Measurements from ENCODE around the gene ELN. TPM values are rescaled to one million over a fixed set of nuclear protein-coding genes. Genes with fewer than 3 reads are reported as not detected.
A peak's percentile ranks its signal among the peaks of the same experiment; 100 is the strongest.

The ELN gene
- total RNA-seq, 3 donors from 2014 or later: 0.08 to 0.15 TPM; not detected in 1

- DNase-seq (no peak), ATAC-seq (no peak)
- H3K9me3 Mint-ChIP-seq: no peaks in the 10 kb centered on the region
- H3K36me3 Mint-ChIP-seq (ENCODE audit: insufficient read depth): peaks cover 2% of the 10 kb centered on the region
- peaks cover 18% of the 10 kb centered on the region for H3K4me1 Mint-ChIP-seq (ENCODE audit: low read depth)
- H3K4me3 Mint-ChIP-seq: no peak overlapping the region
- H3K27me3 Mint-ChIP-seq (ENCODE audit: low read depth): no peaks in the 10 kb centered on the region
These were observed 64.5 kb downstream of the ELN start for GRCh38 chr7:74092321-74092963.

DNA sequence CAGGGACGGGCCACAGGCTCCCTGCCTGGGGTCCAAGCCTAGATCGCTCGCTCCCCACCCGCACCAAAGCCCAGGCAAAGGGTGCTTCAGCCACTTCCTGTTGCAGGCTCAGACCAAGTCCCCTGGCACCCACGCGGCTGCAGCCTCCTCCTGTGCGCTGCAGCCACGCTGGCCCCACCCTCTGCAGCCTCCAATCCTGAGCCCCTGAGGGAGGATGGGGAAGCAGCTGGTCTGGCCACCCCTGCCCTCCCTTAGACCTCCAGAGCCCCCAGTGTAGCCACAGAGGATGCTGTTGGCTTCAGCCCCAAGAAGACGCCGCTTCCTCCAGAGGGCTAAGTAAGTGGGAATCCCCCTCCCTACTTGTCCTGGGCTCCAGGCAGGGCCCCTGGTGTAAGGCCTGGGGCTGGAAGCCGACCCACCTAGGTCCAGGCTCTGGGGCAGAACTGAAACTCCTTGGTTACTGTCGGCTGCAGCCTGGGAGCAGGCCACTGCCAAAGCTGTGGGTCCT lies 65.0 kb downstream of the ELN start:
- no peak for DNase-seq
- H3K27me3 Mint-ChIP-seq (ENCODE audit: low read depth): no peaks in the 10 kb centered on the region
- H3K4me3 Mint-ChIP-seq: no peak overlapping the region
- no peak for ATAC-seq
- no peaks in the 10 kb centered on the region for H3K9me3 Mint-ChIP-seq
- peaks cover 6% of the 10 kb centered on the region for H3K36me3 Mint-ChIP-seq (ENCODE audit: insufficient read depth)
- peaks cover 18% of the 10 kb centered on the region for H3K4me1 Mint-ChIP-seq (ENCODE audit: low read depth)

- Mint-ChIP-seq H3K9me3 (no peaks in the 10 kb centered on the region), H3K27me3 (ENCODE audit: low read depth) (no peaks in the 10 kb centered on the region), H3K4me1 (ENCODE audit: low read depth) (peaks cover 18% of the 10 kb centered on the region), H3K36me3 (ENCODE audit: insufficient read depth) (peaks cover 10% of the 10 kb centered on the region), H3K4me3 (peak overlapping the region; percentile 80)
- DNase-seq (no peak), ATAC-seq (peak; percentile 12 to 22)
These were observed 65.8 kb downstream of the ELN start for GRCh38 chr7:74093671-74094223.

GRCh38 chr7:74094224-74095101 lies 66.5 kb downstream of the ELN start:
- Mint-ChIP-seq H3K4me1 (ENCODE audit: low read depth) (peaks cover 18% of the 10 kb centered on the region), H3K36me3 (ENCODE audit: insufficient read depth) (peaks cover 12% of the 10 kb centered on the region), H3K4me3 (peak overlapping the region; percentile 80), H3K9me3 (no peaks in the 10 kb centered on the region), H3K27me3 (ENCODE audit: low read depth) (no peaks in the 10 kb centered on the region)
- ATAC-seq: peak; percentile 89 to 90
- peak; percentile 70 for DNase-seq

GRCh38 chr7:74095135-74095534 lies 67.2 kb downstream of the ELN start:
- ATAC-seq (no peak), DNase-seq (no peak)
- Mint-ChIP-seq H3K9me3 (no peaks in the 10 kb centered on the region), H3K4me1 (ENCODE audit: low read depth) (peaks cover 15% of the 10 kb centered on the region), H3K27me3 (ENCODE audit: low read depth) (no peaks in the 10 kb centered on the region), H3K36me3 (ENCODE audit: insufficient read depth) (peaks cover 11% of the 10 kb centered on the region), H3K4me3 (peak overlapping the region; percentile 80)

DNA sequence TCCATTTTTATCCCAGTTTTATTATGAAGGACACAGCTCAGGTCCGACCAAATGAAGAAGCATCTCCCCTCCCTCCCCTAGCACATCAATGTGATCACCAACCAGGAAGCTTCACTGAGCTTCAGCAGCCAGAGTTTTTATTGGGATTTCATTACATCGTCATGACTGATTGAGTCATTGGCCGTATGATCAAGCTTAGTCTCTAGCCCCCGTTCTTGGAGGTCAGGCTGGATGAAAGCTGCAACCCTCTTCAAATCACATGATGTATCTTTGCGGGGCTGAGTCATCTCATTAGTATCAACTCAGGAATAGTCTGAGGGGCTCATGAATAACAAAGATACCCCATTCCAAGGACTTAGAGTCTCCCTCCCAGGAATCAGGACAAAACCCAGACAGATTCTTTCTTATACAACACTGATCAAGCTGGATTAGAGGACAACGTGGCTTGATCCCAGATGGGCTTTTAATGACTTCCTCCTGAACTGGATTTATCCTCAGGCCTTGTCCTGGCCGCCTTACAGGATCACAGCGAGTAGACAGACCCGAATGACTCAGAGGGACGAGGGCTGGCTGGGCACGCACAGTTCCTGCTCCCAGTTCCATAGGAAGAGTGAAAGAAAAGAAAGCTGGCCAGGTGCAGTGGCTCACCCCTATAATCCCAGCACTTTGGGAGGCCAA lies 70.1 kb downstream of the ELN start:
- H3K4me3 Mint-ChIP-seq: no peak overlapping the region
- no peaks in the 10 kb centered on the region for H3K27me3 Mint-ChIP-seq (ENCODE audit: low read depth)
- no peak for ATAC-seq
- H3K9me3 Mint-ChIP-seq: no peaks in the 10 kb centered on the region
- peaks cover 11% of the 10 kb centered on the region for H3K36me3 Mint-ChIP-seq (ENCODE audit: insufficient read depth)
- peaks cover 15% of the 10 kb centered on the region for H3K4me1 Mint-ChIP-seq (ENCODE audit: low read depth)
- DNase-seq: no peak

DNA sequence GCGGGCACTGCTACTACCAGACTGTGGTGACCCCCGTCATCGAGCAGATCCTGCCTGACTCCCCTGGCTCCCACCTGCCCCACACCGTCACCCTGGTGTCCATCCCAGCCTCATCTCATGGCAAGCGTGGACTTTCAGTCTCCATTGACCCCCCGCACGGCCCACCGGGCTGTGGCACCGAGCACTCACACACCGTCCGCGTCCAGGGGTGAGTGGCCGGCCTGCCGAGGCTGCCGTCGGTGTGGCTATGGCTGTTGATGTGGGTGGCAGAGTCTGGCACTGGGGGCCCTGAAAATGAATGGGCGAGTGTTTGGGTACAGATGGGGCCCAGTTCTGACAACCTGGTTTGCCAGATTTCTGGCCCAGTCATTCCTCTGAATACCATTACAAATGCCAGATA lies 71.1 kb downstream of the ELN start:
- Mint-ChIP-seq H3K9me3 (no peaks in the 10 kb centered on the region), H3K27me3 (ENCODE audit: low read depth) (no peaks in the 10 kb centered on the region), H3K4me3 (no peak overlapping the region), H3K36me3 (ENCODE audit: insufficient read depth) (peaks cover 15% of the 10 kb centered on the region), H3K4me1 (ENCODE audit: low read depth) (peaks cover 10% of the 10 kb centered on the region)
- ATAC-seq (no peak), DNase-seq (no peak)

GRCh38 chr7:74101061-74101681 lies 73.2 kb downstream of the ELN start:
- Mint-ChIP-seq H3K4me3 (no peak overlapping the region), H3K4me1 (ENCODE audit: low read depth) (no peaks in the 10 kb centered on the region), H3K9me3 (no peaks in the 10 kb centered on the region), H3K36me3 (ENCODE audit: insufficient read depth) (peaks cover 15% of the 10 kb centered on the region), H3K27me3 (ENCODE audit: low read depth) (no peaks in the 10 kb centered on the region)
- no peak for DNase-seq
- no peak for ATAC-seq

DNA sequence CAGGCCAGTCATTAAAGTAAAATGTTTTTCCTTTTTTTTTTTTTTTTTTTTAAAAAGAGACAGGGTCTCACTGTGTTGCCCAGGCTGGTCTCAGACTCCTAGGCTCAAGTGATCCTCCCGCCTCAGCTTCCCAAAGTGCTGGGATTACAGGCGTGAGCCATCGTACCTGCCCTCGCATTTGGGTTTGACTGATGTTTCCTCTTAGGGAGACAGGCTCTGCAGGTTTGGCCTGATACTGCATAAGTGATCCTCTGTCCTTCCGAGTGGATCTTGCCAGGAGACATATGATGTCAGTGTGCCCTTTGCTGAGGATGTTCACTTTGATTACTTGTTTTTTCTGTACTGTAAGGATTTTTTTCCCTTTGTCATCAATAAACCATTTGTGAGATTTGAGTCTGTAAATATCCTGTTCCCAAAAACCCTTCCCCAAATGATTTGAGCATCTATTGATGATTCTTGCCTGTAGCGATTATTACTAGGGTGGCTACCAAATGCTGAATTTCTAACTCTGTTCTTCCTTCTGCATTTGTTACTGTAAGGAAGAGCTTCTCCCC lies 75.3 kb downstream of the ELN start:
- Mint-ChIP-seq H3K4me1 (ENCODE audit: low read depth) (no peaks in the 10 kb centered on the region), H3K36me3 (ENCODE audit: insufficient read depth) (peaks cover 11% of the 10 kb centered on the region), H3K27me3 (ENCODE audit: low read depth) (no peaks in the 10 kb centered on the region), H3K4me3 (no peak overlapping the region), H3K9me3 (no peaks in the 10 kb centered on the region)
- DNase-seq (no peak), ATAC-seq (no peak)

GRCh38 chr7:74104702-74105101 lies 76.7 kb downstream of the ELN start:
- Mint-ChIP-seq H3K27me3 (ENCODE audit: low read depth) (no peaks in the 10 kb centered on the region), H3K36me3 (ENCODE audit: insufficient read depth) (peaks cover 8% of the 10 kb centered on the region)

DNA sequence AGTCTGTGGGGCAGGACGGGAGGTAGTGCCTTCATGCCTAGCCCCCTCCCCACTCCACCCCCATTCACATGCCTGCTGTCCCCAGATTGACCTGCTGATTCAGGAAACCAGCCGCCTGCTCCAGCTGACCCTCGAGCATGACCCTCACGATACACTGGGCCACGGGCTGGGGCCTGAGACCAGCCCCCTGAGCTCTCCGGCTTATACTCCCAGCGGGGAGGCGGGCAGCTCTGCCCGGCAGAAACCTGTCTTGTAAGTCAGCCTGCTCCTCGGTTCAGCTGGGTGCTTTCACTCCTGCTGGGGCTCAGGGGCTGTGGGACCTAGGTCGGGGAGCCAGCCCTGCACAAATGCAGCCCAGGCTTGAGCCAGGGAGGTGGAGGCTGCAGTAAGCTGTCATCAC lies 78.0 kb downstream of the ELN start:
- Mint-ChIP-seq H3K36me3 (ENCODE audit: insufficient read depth) (peaks cover 8% of the 10 kb centered on the region), H3K27me3 (ENCODE audit: low read depth) (no peaks in the 10 kb centered on the region), H3K4me1 (ENCODE audit: low read depth) (no peaks in the 10 kb centered on the region), H3K4me3 (no peak overlapping the region), H3K9me3 (no peaks in the 10 kb centered on the region)
- DNase-seq: no peak
- ATAC-seq: no peak

More at GRCh38 chr7:74104702-74105101, 76.7 kb downstream of the ELN start:
- Mint-ChIP-seq H3K4me1 (ENCODE audit: low read depth) (no peaks in the 10 kb centered on the region), H3K4me3 (no peak overlapping the region), H3K9me3 (no peaks in the 10 kb centered on the region)
- ATAC-seq (no peak), DNase-seq (no peak)

DNA sequence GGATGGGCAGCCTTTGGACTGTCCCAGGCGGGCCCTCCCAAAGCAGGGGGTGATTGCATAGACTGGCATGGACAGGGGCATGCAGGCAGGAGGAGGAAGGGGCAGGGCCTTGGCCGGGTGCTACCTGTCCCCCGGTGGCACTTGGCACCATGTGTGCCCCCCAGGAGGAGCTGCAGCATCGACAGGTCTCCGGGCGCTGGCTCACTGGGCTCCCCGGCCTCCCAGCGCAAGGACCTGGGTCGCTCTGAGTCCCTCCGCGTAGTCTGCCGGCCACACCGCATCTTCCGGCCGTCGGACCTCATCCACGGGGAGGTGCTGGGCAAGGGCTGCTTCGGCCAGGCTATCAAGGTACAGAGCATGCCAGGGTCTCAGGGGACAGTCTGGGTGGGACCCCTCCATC lies 78.9 kb downstream of the ELN start:
- DNase-seq: no peak
- Mint-ChIP-seq H3K27me3 (ENCODE audit: low read depth) (no peaks in the 10 kb centered on the region), H3K4me1 (ENCODE audit: low read depth) (no peaks in the 10 kb centered on the region), H3K4me3 (no peak overlapping the region), H3K36me3 (ENCODE audit: insufficient read depth) (peaks cover 8% of the 10 kb centered on the region), H3K9me3 (no peaks in the 10 kb centered on the region)
- ATAC-seq: no peak

DNA sequence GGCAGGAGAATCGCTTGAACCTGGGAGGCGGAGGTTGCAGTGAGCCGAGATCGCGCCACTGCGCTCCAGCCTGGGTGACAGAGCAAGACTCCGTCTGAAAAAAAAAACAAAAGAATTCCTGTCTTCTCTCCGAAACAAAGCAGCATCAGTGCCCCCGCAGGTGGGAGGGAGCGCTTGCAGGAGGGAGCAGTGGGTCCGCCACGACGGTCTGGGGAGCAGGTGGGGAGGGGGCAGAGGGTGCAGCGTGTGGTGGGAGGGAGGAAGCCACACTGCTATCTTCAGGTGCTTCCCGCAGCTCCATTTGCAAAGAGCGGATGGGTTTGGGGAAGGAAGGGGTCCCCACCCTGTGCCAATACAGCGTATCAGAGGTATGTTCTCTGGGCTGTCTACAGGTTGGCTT lies 87.4 kb downstream of the ELN start:
- DNase-seq: no peak
- no peak for ATAC-seq
- Mint-ChIP-seq H3K4me1 (ENCODE audit: low read depth) (no peaks in the 10 kb centered on the region), H3K36me3 (ENCODE audit: insufficient read depth) (peaks cover 10% of the 10 kb centered on the region), H3K4me3 (no peak overlapping the region), H3K9me3 (no peaks in the 10 kb centered on the region), H3K27me3 (ENCODE audit: low read depth) (no peaks in the 10 kb centered on the region)

DNA sequence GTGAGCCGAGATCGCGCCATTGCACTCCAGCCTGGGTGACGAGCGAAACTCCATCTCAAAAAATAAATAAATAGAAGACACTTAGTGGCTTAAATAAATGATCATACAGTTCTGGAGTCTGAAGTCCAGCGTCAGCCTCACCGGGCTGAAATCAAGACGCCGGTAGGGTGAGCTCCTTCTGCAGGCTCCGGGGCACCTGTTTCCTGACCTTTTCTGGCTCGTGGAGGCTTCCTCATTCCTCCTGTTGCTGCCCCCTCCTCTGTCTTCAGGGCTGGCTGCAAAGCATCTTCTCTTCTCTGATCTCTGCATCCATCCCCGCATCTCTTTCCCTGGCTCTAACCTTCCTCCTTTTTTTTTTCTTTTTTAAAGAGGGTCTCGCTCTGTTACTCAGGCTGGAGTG lies 88.4 kb downstream of the ELN start:
- no peak overlapping the region for H3K4me3 Mint-ChIP-seq
- ATAC-seq (no peak), DNase-seq (no peak)
- H3K36me3 Mint-ChIP-seq (ENCODE audit: insufficient read depth): peaks cover 11% of the 10 kb centered on the region
- no peaks in the 10 kb centered on the region for H3K9me3 Mint-ChIP-seq
- H3K27me3 Mint-ChIP-seq (ENCODE audit: low read depth): no peaks in the 10 kb centered on the region
- H3K4me1 Mint-ChIP-seq (ENCODE audit: low read depth): no peaks in the 10 kb centered on the region

All from activated T-cell treated with anti-CD3 and anti-CD28 coated beads, Interleukin-2, amount 50 U/mL, for 4 hours (primary cell).